ENCODE measurements around the gene HIPK4.
"Not testable (repeated sequence)": the region's sequence is repeated elsewhere in the genome, so short reads cannot be mapped to it uniquely, and the experiment has no call there.

The HIPK4 gene

GRCh38 chr19:40390084-40390742, at the start of gene HIPK4:
TSS of gene HIPK4 (minus strand) at chr19:40390181. CDS start at chr19:40389902, 279 bp downstream.
- DNase-seq (ENCODE audit: low read depth, low spot score), result no peak

GRCh38 chr19:40438284-40438683, 48.3 kb upstream of the HIPK4 start:
- DNase-seq (ENCODE audit: low read depth, low spot score), result no peak

GRCh38 chr19:40433391-40434216, 43.6 kb upstream of the HIPK4 start:
- DNase-seq (ENCODE audit: low read depth, low spot score), result no peak

GRCh38 chr19:40432760-40433159, 42.8 kb upstream of the HIPK4 start:
- not testable (repeated sequence) for DNase-seq (ENCODE audit: low read depth, low spot score)

GRCh38 chr19:40431698-40432097, 41.7 kb upstream of the HIPK4 start:
- no peak for DNase-seq (ENCODE audit: low read depth, low spot score)

GRCh38 chr19:40430242-40430641, 40.3 kb upstream of the HIPK4 start:
- DNase-seq (ENCODE audit: low read depth, low spot score), result not testable (repeated sequence)

GRCh38 chr19:40428197-40428596, 38.2 kb upstream of the HIPK4 start:
- DNase-seq (ENCODE audit: low read depth, low spot score), result not testable (repeated sequence)

GRCh38 chr19:40425450-40426287, 35.7 kb upstream of the HIPK4 start, which contains the start of gene SERTAD1:
TSS of gene SERTAD1 (minus strand) at chr19:40425992. CDS start at chr19:40423546, 2,446 bp downstream.
- DNase-seq (ENCODE audit: low read depth, low spot score), result peak; percentile 97

GRCh38 chr19:40424637-40425449, 34.9 kb upstream of the HIPK4 start:
- no peak for DNase-seq (ENCODE audit: low read depth, low spot score)

GRCh38 chr19:40423938-40424337, 34.0 kb upstream of the HIPK4 start:
- no peak for DNase-seq (ENCODE audit: low read depth, low spot score)

GRCh38 chr19:40422748-40423566, 33.0 kb upstream of the HIPK4 start:
- no peak for DNase-seq (ENCODE audit: low read depth, low spot score)

GRCh38 chr19:40421993-40422747, 32.2 kb upstream of the HIPK4 start:
- DNase-seq (ENCODE audit: low read depth, low spot score), result no peak

- DNase-seq (ENCODE audit: low read depth, low spot score), result no peak
Measured at GRCh38 chr19:40420766-40421765, 31.1 kb upstream of the HIPK4 start.

GRCh38 chr19:40420451-40420765, 30.4 kb upstream of the HIPK4 start:
- DNase-seq (ENCODE audit: low read depth, low spot score), result no peak

GRCh38 chr19:40419780-40420179, 29.8 kb upstream of the HIPK4 start:
- DNase-seq (ENCODE audit: low read depth, low spot score), result no peak

GRCh38 chr19:40419066-40419612, 29.2 kb upstream of the HIPK4 start:
- DNase-seq (ENCODE audit: low read depth, low spot score), result no peak

- DNase-seq (ENCODE audit: low read depth, low spot score), result no peak
Measured at GRCh38 chr19:40418040-40418439, 28.1 kb upstream of the HIPK4 start.

GRCh38 chr19:40417643-40417981, 27.6 kb upstream of the HIPK4 start:
- DNase-seq (ENCODE audit: low read depth, low spot score), result no peak

All from iPS DF 19.7 (cell line).